CD4-positive, alpha-beta T cell treated with Interleukin-2 at 100 ng/mL for 4 hours (primary cell): ENCODE results near the gene AGAP1.

ENCODE experiments used
- DNase-seq: peaks from one replicate; pipeline ENCODE4 v3.0.0-alpha.2; 2020; ENCODE audit warnings: low spot score

AGAP1 gene

DNA sequence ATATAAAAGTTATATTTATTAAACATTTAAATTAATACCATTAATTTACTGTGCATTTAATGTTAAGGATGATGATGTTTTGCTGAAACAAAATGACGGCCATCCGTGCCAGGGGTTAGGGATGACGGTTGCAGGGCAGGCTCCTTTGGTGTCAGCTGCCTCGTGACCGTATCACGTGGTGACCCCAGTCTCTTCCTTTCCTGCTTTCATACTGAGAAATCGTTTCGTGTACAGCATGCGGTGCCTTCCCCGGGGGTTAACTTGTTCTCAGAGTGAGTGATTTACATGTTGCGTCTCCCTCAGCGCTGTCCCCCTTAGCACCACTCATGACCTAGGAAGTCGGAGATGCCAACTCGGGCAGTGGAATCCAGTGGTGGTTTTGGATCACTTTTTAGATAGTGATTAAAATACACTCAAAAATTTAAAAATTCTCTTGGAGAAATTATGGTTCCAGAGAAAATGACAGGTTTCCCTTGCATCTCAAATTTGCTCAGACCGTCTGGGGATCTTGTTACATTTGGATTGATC, 383.5 kb downstream of the AGAP1 start:
- DNase-seq, result no peak

DNA sequence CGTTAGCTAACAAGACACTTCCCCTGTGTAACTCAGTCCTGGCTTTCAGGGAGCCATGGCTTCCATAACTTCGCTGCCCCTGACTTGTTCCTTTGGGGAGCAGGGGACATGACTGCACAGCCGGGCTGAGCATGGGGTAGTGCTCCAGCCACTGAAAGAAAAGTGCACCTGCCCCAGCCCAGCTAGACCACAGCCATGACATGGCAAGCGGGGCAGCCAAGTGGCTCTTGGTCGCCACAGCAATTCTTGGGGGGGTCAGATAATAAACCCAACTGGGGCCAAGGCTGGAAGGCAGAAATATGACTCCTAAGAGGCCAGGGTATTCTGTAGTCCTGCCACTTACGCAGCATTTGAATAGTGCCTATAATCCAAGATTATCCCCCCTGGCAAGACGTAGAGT, 385.3 kb downstream of the AGAP1 start:
- DNase-seq, result no peak

GRCh38 chr2:235883675-235884074, 389.8 kb downstream of the AGAP1 start:
- DNase-seq, result no peak

DNA sequence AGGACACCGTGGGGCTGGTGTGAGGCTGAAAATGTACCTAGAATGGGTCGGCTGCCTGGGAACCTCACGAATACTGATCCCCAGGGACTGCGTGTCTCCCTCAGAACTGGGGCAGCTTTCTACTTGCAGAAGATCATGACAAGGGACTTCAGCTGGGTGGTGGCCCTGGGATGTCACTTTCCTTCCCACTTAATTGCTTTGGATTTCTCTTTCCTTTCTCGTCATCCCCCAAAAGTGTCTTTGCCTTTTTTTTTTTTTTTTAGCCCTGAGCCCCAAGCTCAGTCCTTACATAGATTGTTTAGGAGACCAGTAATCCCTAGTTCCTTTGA, 395.4 kb downstream of the AGAP1 start:
- no peak for DNase-seq

DNA sequence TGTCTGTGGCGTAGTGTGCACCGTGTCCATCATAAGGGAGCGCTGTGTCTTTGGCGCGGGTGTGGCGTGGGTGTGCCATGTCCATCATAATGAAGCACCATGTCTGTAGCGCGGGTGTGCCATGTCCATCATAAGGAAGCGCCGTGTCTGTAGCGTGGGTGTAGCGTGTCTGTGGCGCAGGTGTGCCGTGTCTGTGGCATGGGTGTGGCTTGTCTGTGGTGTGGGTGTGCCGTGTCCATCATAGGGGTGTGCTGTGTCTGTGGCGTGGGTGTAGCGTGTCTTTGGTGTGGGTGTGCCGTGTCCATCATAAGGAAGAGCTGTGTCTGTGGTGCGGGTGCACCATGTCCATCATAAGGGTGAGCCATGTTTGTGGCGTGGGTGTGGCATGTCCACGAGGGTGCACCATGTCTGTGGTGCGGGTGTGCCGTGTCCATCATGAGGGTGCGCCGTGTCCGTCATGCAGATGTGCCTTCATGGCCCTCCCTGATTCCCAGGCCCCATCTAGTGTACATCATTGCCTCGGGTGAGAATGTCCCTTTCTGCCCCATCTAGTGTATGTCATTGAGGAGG, 399.4 kb downstream of the AGAP1 start:
- no peak for DNase-seq

DNA sequence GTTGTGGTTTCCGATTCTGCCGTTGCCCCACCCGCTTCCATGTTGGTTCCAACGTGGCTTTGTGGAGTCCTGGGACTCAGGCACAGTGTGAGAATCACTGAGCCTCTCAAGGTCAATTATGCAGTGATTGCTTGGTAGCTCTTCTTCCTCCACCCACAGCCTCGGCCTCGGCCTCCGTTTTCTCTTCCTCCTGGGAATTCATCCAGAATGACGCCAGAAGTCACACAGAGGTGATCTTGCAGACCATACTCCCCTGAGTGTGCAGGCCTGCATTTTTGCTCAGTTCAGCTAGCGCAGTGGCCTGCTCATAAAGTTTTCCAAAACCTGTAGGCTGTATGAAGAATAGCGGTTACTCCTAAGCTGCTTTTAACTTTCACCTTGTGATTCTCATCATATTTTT, 401.0 kb downstream of the AGAP1 start:
- DNase-seq, result no peak

GRCh38 chr2:235896061-235896460, 402.2 kb downstream of the AGAP1 start:
- DNase-seq, result no peak

DNA sequence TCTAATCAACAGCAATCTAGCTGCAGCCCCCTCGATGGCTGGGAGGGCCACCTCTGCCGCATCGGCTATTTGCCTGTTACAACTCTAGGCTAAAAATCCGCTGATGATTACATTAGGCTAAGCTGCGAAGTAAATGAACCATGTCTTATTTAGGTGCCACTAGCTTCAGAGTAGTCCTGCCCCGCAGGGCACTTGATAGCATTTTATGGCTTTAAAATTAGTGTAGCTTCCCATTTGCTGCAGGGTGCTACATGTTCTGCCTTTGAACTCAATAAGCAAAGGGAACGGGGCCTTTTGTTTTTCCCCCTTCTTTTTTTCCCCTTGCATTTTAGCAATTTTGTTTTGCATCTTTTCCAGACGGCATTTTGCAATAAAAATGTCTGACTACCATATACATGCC, 404.1 kb downstream of the AGAP1 start:
- DNase-seq, result no peak

GRCh38 chr2:235898766-235899165, 404.9 kb downstream of the AGAP1 start:
- DNase-seq, result no peak

GRCh38 chr2:235900631-235901030, 406.8 kb downstream of the AGAP1 start:
- DNase-seq, result no peak

DNA sequence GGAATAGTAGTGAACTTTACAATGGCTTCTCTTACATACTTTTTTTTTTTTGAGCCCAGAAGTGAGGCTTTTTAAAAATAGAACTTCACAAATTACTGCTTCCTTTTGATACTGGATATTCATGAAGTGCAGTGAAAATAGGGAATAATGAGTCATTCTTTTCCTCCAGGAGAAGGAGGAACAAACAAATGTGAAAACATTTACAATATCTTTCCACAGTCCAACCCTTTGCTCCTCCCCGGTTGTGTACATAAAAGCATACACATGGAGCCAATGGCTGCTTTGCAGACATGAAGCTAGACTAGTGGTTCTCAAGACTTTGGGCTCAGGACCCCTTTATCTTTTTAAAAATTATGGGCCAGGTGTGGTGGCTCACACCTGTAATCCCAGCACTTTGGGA, 407.4 kb downstream of the AGAP1 start:
- no peak for DNase-seq

DNA sequence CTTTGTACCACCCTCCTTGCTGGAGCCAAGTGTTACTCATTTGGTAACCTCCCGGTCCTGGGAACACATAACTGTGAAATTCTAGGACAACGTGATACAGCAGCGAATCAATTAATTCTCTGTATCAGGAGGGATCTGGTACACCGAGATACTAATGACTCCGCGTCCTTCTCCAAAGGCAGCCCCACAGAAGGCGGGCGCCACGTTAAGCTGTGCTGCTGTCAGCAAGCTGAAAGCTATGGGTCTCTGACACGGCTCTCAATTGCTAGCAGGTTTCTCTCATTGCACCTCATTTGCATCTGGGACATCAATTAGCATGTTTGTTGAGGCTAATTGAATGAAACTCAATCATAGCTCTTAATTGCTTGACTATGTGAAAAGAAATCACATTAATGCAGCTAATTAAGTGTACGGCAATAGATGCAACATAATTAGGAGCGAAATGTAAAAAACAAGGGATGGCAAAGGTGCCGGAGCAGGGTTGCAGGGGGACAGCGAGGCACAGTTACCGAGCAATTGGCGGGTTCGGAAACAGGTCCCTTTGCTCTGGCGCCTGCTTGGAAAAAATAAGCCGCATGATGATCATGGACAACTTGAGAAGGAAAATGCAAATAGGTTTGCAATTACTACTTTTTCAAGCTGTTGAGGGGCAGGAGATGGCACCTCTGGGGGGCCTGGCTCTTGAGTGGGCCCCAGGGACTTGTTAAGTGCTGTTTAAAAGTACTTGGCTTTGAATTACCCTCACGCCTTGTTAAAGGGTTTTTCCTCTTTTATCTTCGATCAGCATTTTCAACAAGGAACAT, 410.1 kb downstream of the AGAP1 start:
- DNase-seq, result no peak

- DNase-seq, result no peak
Measured at GRCh38 chr2:235904585-235904931, 410.7 kb downstream of the AGAP1 start.

GRCh38 chr2:235908826-235909225, 415.0 kb downstream of the AGAP1 start:
- DNase-seq, result no peak

- DNase-seq, result no peak
Measured at GRCh38 chr2:235909358-235909757, 415.5 kb downstream of the AGAP1 start.

DNA sequence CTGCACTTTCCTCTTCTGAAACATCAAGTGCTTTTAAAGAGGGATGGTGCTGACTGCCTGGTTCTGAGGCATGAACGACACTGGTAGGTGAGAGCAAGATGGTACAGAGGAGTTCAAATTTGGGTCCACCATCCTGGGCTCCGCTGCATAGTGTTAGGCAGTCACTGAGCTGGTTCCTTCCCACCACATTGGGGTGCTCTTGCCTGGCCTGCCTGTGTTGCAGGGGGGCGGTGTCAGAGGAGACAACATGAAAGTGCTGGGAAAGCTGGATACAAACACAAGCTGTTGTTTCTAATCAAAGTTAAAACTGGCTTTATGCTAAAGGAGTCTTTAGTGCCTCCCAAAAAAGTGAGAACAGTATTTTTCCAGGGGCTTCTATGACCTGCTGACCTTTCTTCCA, 416.2 kb downstream of the AGAP1 start:
- DNase-seq, result no peak

DNA sequence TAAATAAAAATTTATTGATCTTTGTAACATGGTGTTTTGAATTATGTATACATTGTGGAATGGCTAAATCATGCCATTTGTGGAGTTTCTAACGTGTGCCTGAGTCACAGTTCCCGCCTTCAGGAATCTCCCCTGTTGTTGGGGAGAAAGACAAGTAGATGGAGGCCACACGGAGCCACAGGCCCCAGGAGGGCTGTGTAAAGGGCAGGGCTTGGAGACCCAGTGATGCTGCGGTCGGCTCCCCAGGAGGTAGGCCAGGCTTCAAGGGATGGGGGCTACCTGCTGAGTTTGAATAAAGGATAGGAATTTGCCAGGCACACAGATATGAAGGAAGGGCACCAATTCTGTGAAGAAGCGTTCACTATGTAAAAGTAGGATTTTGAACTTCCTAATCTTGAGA, 417.3 kb downstream of the AGAP1 start:
- no peak for DNase-seq

DNA sequence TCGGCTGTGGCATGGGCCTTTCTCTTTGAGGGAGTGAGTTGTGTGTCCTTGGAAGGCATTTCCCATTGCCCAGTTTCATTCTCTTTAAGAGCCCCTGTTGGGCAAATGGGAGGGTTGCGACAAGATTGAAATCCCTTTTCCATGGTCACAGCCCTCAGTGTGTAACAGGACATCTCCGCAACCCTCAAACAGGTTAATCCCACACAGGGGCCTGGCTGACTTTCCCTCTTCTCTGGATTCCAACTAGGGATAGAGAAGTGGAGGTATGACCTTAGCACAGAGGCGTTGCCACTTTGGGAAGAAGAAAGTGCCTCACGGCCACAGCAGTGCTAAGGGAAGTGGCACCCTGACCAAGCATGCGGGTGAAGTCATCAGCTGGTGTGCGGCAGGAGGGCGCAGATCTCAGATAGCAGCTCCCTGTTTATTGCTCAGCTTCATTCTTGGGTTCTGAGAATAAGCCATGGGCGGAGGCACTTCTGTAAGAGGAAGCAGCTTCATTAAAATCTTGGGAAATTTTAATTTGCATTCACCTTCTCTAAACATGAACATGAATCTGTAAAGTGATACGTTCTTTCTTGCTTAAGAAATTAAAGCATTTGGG, 417.9 kb downstream of the AGAP1 start:
- no peak for DNase-seq

- no peak for DNase-seq
Measured at GRCh38 chr2:235914756-235915155, 420.9 kb downstream of the AGAP1 start.

- no peak for DNase-seq
Measured at GRCh38 chr2:235917506-235917905, 423.7 kb downstream of the AGAP1 start.

DNA sequence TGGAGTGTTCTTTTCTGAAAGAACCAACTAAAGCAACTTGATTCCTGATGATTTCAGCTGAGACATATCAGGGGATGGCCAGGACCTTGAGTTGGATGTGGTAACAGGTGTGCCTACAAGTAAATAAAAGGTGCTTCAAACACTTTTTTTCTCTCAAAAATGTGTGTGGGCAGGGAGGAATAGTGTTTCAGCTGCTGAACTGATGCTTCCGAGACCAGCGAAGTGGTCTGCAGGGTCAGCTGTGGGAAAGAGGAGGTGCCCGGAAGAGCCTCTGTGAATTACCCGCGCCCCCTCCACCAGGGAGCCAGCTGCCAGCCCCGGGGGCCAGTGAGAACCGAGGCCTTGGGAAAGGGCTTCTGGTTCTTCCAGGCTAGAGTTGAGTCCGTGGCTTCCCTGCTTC, 425.0 kb downstream of the AGAP1 start:
- no peak for DNase-seq

GRCh38 chr2:235920216-235920865, 426.5 kb downstream of the AGAP1 start:
- no peak for DNase-seq
